GM23338 (cell line): Measurements from ENCODE around the gene FARS2. TPM values are rescaled to one million over a fixed set of nuclear protein-coding genes. Genes with fewer than 3 reads are reported as not detected.

ENCODE experiments used
- ATAC-seq: fragments of 200-7000 bp; cut with Tn5 transposase; 3 replicates; pipeline ENCODE4 v1.9.1; 2020
- DNase-seq: peaks from one replicate; pipeline ENCODE4 v3.0.0-alpha.2; 2015; ENCODE audit warnings: low spot score
- H2AFZ ChIP-seq: fragments of 200-600 bp; sonication (generic); 2 replicates; pipeline ENCODE4 v1.8.0; 2016; ENCODE audit warnings: antibody characterized with exemption, mild to moderate bottlenecking, moderate library complexity
- H3F3A ChIP-seq: fragments of 200-600 bp; sonication (generic); replicated peaks from 2 replicates; pipeline ENCODE4 v1.8.0; 2017; ENCODE audit warnings: antibody characterized with exemption, mixed run types, low read depth
- H3K27ac ChIP-seq: fragments of 200-600 bp; sonication (generic); 2 replicates; pipeline ENCODE4 v1.6.1; 2016; ENCODE audit warnings: low read depth
- H3K27me3 ChIP-seq: fragments of 200-600 bp; sonication (generic); 2 replicates; pipeline ENCODE4 v1.8.0; 2016; ENCODE audit warnings: mild to moderate bottlenecking, mixed run types, moderate library complexity; ENCODE audit not compliant: insufficient read depth
- H3K36me3 ChIP-seq: fragments of 200-600 bp; sonication (generic); 2 replicates; pipeline ENCODE4 v1.8.0; 2016; ENCODE audit warnings: mild to moderate bottlenecking; ENCODE audit not compliant: insufficient read depth
- H3K4me1 ChIP-seq: fragments of 200-600 bp; sonication (generic); 2 replicates; pipeline ENCODE4 v1.8.0; 2016; ENCODE audit warnings: mild to moderate bottlenecking, moderate library complexity; ENCODE audit not compliant: insufficient read depth
- H3K4me2 ChIP-seq: fragments of 200-600 bp; sonication (generic); 2 replicates; pipeline ENCODE4 v1.7.1; 2017; ENCODE audit warnings: mixed run types
- H3K4me3 ChIP-seq: fragments of 200-600 bp; sonication (generic); 2 replicates; pipeline ENCODE4 v1.6.1; 2016; ENCODE audit warnings: mixed run types
- H3K79me2 ChIP-seq: fragments of 200-600 bp; sonication (generic); replicated peaks from 2 replicates; pipeline ENCODE4 v1.8.0; 2017; ENCODE audit warnings: mild to moderate bottlenecking; ENCODE audit not compliant: insufficient read depth
- H3K9me2 ChIP-seq: fragments of 200-600 bp; sonication (generic); 2 replicates; pipeline ENCODE4 v1.8.0; 2017; ENCODE audit not compliant: insufficient read depth
- H4K20me1 ChIP-seq: fragments of 200-600 bp; sonication (generic); replicated peaks from 2 replicates; pipeline ENCODE4 v1.8.0; 2017; ENCODE audit warnings: mild to moderate bottlenecking; ENCODE audit not compliant: insufficient read depth
- H3K27ac Mint-ChIP-seq: 2 replicates; pipeline ENCODE4 v1.8.0; 2020; ENCODE audit warnings: inconsistent platforms, mild to moderate bottlenecking, moderate library complexity, mixed read lengths
- H3K27me3 Mint-ChIP-seq: 3 replicates; pipeline ENCODE4 v1.8.0; 2022; ENCODE audit warnings: low read depth, mild to moderate bottlenecking, moderate library complexity, mixed read lengths, inconsistent platforms; ENCODE audit not compliant: insufficient read depth, poor library complexity
- H3K36me3 Mint-ChIP-seq: 3 replicates; pipeline ENCODE4 v1.8.0; 2021; ENCODE audit warnings: low read depth, mild to moderate bottlenecking, inconsistent platforms, moderate library complexity, mixed read lengths
- H3K4me1 Mint-ChIP-seq: 3 replicates; pipeline ENCODE4 v1.8.0; 2020; ENCODE audit warnings: mild to moderate bottlenecking, inconsistent platforms, mixed read lengths
- H3K4me3 Mint-ChIP-seq: 3 replicates; pipeline ENCODE4 v1.8.0; 2021; ENCODE audit warnings: moderate library complexity, mild to moderate bottlenecking, inconsistent platforms, mixed read lengths
- H3K9me3 Mint-ChIP-seq: 3 replicates; pipeline ENCODE4 v1.8.0; 2020; ENCODE audit warnings: moderate library complexity, mild to moderate bottlenecking, inconsistent platforms, mixed read lengths
- CREB1 ChIP-seq: fragments of 250-450 bp; sonication (Bioruptor Pico); IDR thresholded peaks from 2 replicates; pipeline ENCODE4 v1.5.0; 2020; ENCODE audit warnings: low read depth, mild to moderate bottlenecking, moderate library complexity
- CTCF ChIP-seq, 2 experiments: fragments of 200-600 bp in 1 of 2; sonication (generic) in 1 of 2; conservative IDR thresholded peaks; 2 replicates each; pipeline versions ENCODE4 v1.5.1 to v1.6.1; 2016 to 2017; ENCODE audit warnings: antibody characterized with exemption in 2 of 2, low read depth in 2 of 2, mild to moderate bottlenecking in 2 of 2, moderate library complexity in 1 of 2
- EZH2 ChIP-seq: fragments of 200-600 bp; sonication (generic); IDR thresholded peaks from one replicate; pipeline ENCODE4 v1.8.0; 2017; ENCODE audit warnings: antibody characterized with exemption, mild to moderate bottlenecking, low read depth; ENCODE audit not compliant: unreplicated experiment
- EZH2phosphoT487 ChIP-seq: fragments of 200-600 bp; sonication (generic); IDR thresholded peaks from one replicate; pipeline ENCODE4 v1.8.1; 2018; ENCODE audit warnings: antibody characterized with exemption; ENCODE audit not compliant: unreplicated experiment
- JUNB ChIP-seq: IDR thresholded peaks from one replicate; pipeline ENCODE4 v1.6.1; 2016; ENCODE audit warnings: antibody characterized with exemption; ENCODE audit not compliant: unreplicated experiment
- NANOG ChIP-seq: IDR thresholded peaks from 2 replicates; pipeline ENCODE4 v1.6.1; 2016; ENCODE audit warnings: antibody characterized with exemption, borderline replicate concordance
- POLR2AphosphoS5 ChIP-seq: IDR thresholded peaks from 2 replicates; pipeline ENCODE4 v1.6.1; 2016; ENCODE audit warnings: antibody characterized with exemption, low read depth
- REST ChIP-seq: IDR thresholded peaks from one replicate; pipeline ENCODE4 v1.6.1; 2018; ENCODE audit warnings: antibody characterized with exemption; ENCODE audit not compliant: unreplicated experiment
- STAT1 ChIP-seq: IDR thresholded peaks from one replicate; pipeline ENCODE4 v1.6.1; 2016; ENCODE audit warnings: antibody characterized with exemption; ENCODE audit not compliant: unreplicated experiment
- ZNF114 ChIP-seq: fragments of 250-450 bp; sonication (Bioruptor Pico); IDR thresholded peaks from 2 replicates; pipeline ENCODE4 v1.5.0; 2020; ENCODE audit warnings: mild to moderate bottlenecking, moderate library complexity
- ZNF331 ChIP-seq: fragments of 250-450 bp; sonication (Bioruptor Pico); IDR thresholded peaks from 2 replicates; pipeline ENCODE4 v1.5.0; 2020; ENCODE audit warnings: low read depth, mild to moderate bottlenecking, moderate library complexity
- polyA plus RNA-seq: library from polyadenylated mRNA; unstranded; fragments of >200 nt; fragmentation: Nextera tagmentation; extraction: Ambion mirVana; gene quantifications from 2 replicates; pipeline ENCODE4 v1.2.1, GENCODE V29; 2016
- total RNA-seq: library from RNA; depleted of rRNA; stranded (reverse); fragments of >200 nt; shearing (Covaris generic); gene quantifications from 2 replicates; pipeline ENCODE4 v1.2.3, GENCODE V29; 2014
- TF ChIP-seq, protein P1 (sequence below): fragments of 250-450 bp; sonication (Bioruptor Pico); IDR thresholded peaks from 2 replicates; pipeline ENCODE4 v1.5.0; 2020; ENCODE audit warnings: mild to moderate bottlenecking, moderate library complexity
- TF ChIP-seq, protein P2 (sequence below): IDR thresholded peaks from 2 replicates; pipeline ENCODE4 v1.6.1; 2016; ENCODE audit warnings: antibody characterized with exemption

The FARS2 gene
- total and polyA plus RNA-seq, 2 experiments from 2014 or later = 7.6 to 19.0 TPM

GRCh38 chr6:5510331-5511133, 249.2 kb downstream of the FARS2 start:
- Histone ChIP-seq H3K79me2 (no peaks in the 10 kb centered on the region), H2AFZ (0 out of 2 replicates have a peak overlapping the region, but pooled peaks have one; percentile 38), H3K4me3 (no peak overlapping the region), H3K9me2 (no peaks in the 10 kb centered on the region), H3K27ac (no peak overlapping the region), H3K4me2 (no peak overlapping the region), H3F3A (no peaks in the 10 kb centered on the region), H4K20me1 (no peaks in the 10 kb centered on the region), H3K4me1 (no peaks in the 10 kb centered on the region), H3K36me3 (no peaks in the 10 kb centered on the region), H3K27me3 (no peaks in the 10 kb centered on the region)
- peak; percentile 71 for ATAC-seq
- H3K27ac Mint-ChIP-seq = peak overlapping the region; percentile 4; the same call in 1 of the 2 replicates
- H3K4me1 Mint-ChIP-seq = peaks cover 45% of the 10 kb centered on the region
- peak; percentile 35 for DNase-seq
- no peaks in the 10 kb centered on the region for H3K27me3 Mint-ChIP-seq
- H3K4me3 Mint-ChIP-seq = no peak overlapping the region
- H3K9me3 Mint-ChIP-seq = no peaks in the 10 kb centered on the region; the same call in 2 of the 3 replicates
- no peak for TF ChIP-seq ZNF331 (CRISPR knock-in tag)
- TF ChIP-seq EZH2 = no peak
- TF ChIP-seq STAT1 = no peak
- TF ChIP-seq, protein P1, sequence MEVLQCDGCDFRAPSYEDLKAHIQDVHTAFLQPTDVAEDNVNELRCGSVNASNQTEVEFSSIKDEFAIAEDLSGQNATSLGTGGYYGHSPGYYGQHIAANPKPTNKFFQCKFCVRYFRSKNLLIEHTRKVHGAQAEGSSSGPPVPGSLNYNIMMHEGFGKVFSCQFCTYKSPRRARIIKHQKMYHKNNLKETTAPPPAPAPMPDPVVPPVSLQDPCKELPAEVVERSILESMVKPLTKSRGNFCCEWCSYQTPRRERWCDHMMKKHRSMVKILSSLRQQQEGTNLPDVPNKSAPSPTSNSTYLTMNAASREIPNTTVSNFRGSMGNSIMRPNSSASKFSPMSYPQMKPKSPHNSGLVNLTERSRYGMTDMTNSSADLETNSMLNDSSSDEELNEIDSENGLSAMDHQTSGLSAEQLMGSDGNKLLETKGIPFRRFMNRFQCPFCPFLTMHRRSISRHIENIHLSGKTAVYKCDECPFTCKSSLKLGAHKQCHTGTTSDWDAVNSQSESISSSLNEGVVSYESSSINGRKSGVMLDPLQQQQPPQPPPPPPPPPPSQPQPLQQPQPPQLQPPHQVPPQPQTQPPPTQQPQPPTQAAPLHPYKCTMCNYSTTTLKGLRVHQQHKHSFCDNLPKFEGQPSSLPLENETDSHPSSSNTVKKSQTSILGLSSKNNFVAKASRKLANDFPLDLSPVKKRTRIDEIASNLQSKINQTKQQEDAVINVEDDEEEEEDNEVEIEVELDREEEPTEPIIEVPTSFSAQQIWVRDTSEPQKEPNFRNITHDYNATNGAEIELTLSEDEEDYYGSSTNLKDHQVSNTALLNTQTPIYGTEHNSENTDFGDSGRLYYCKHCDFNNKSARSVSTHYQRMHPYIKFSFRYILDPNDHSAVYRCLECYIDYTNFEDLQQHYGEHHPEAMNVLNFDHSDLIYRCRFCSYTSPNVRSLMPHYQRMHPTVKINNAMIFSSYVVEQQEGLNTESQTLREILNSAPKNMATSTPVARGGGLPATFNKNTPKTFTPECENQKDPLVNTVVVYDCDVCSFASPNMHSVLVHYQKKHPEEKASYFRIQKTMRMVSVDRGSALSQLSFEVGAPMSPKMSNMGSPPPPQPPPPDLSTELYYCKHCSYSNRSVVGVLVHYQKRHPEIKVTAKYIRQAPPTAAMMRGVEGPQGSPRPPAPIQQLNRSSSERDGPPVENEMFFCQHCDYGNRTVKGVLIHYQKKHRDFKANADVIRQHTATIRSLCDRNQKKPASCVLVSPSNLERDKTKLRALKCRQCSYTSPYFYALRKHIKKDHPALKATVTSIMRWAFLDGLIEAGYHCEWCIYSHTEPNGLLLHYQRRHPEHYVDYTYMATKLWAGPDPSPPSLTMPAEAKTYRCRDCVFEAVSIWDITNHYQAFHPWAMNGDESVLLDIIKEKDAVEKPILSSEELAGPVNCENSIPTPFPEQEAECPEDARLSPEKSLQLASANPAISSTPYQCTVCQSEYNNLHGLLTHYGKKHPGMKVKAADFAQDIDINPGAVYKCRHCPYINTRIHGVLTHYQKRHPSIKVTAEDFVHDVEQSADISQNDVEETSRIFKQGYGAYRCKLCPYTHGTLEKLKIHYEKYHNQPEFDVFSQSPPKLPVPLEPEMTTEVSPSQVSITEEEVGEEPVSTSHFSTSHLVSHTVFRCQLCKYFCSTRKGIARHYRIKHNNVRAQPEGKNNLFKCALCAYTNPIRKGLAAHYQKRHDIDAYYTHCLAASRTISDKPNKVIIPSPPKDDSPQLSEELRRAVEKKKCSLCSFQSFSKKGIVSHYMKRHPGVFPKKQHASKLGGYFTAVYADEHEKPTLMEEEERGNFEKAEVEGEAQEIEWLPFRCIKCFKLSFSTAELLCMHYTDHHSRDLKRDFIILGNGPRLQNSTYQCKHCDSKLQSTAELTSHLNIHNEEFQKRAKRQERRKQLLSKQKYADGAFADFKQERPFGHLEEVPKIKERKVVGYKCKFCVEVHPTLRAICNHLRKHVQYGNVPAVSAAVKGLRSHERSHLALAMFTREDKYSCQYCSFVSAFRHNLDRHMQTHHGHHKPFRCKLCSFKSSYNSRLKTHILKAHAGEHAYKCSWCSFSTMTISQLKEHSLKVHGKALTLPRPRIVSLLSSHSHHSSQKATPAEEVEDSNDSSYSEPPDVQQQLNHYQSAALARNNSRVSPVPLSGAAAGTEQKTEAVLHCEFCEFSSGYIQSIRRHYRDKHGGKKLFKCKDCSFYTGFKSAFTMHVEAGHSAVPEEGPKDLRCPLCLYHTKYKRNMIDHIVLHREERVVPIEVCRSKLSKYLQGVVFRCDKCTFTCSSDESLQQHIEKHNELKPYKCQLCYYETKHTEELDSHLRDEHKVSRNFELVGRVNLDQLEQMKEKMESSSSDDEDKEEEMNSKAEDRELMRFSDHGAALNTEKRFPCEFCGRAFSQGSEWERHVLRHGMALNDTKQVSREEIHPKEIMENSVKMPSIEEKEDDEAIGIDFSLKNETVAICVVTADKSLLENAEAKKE = no peak
- no peak for TF ChIP-seq EZH2phosphoT487
- no peak for TF ChIP-seq CREB1
- no peak for TF ChIP-seq ZNF114
- TF ChIP-seq, protein P2, sequence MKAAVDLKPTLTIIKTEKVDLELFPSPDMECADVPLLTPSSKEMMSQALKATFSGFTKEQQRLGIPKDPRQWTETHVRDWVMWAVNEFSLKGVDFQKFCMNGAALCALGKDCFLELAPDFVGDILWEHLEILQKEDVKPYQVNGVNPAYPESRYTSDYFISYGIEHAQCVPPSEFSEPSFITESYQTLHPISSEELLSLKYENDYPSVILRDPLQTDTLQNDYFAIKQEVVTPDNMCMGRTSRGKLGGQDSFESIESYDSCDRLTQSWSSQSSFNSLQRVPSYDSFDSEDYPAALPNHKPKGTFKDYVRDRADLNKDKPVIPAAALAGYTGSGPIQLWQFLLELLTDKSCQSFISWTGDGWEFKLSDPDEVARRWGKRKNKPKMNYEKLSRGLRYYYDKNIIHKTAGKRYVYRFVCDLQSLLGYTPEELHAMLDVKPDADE = no peak
- TF ChIP-seq CTCF (conservative IDR thresholded peaks at IDR 0.05; ENCODE audit: low read depth in 2 of 2) = no peak
- no peak for TF ChIP-seq POLR2AphosphoS5
- no peak for TF ChIP-seq JUNB
- TF ChIP-seq REST = no peak
- no peak for TF ChIP-seq NANOG
- H3K36me3 Mint-ChIP-seq = no peaks in the 10 kb centered on the region
